ENCODE data around the gene SCYGR1.
"Not testable (repeated sequence)": the region's sequence is repeated elsewhere in the genome, so short reads cannot be mapped to it uniquely, and the experiment has no call there.

SCYGR1 gene

DNA sequence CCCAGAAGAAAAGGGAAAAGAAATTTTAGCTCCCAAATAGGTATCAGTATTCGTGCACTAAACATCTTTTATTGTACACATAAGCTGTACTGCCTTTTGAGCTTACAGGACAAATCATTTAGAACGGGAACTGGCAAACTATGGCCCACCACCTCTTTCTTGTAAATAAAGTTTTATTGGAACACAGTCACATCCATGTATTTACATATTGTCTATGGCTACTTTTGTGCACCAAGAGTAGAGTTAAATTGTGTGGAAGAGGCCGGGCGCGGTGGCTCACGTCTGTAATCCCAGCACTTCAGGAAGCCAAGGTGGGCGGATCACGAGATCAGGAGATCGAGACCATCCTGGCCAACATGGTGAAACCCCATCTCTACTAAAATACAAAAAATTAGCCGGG is 14.4 kb downstream of the SCYGR1 start:
- Histone ChIP-seq H3K27me3 (ENCODE audit: low read depth) (no peaks in the 10 kb centered on the region), H3K36me3 (replicated peaks) (no peaks in the 10 kb centered on the region), H3K4me1 (peaks cover 5% of the 10 kb centered on the region; the same call in 1 of the 2 replicates), H3K4me3 (no peak overlapping the region), H3K9me3 (no peaks in the 10 kb centered on the region)
- DNase-seq (ENCODE audit: low spot score in 2 of 2) = no peak
- in situ Hi-C loops (cut with MboI; ENCODE audit: low sequenced_read_pairs) = loop anchor here (25.0 kb wide), 1 partner anchor 236 kb away; no protein-coding TSS in a partner anchor

- Histone ChIP-seq H3K36me3 (replicated peaks) (no peaks in the 10 kb centered on the region), H3K4me1 (no peaks in the 10 kb centered on the region), H3K9me3 (no peaks in the 10 kb centered on the region), H3K27me3 (ENCODE audit: low read depth) (no peaks in the 10 kb centered on the region), H3K4me3 (no peak overlapping the region)
- in situ Hi-C loops (cut with MboI; ENCODE audit: low sequenced_read_pairs) = loop anchor here (25.0 kb wide), 1 partner anchor 234 kb away; no protein-coding TSS in a partner anchor
- DNase-seq (ENCODE audit: low spot score in 2 of 2) = no peak
These were observed 16.9 kb downstream of the SCYGR1 start for GRCh38 chr2:227370791-227371312.

DNA sequence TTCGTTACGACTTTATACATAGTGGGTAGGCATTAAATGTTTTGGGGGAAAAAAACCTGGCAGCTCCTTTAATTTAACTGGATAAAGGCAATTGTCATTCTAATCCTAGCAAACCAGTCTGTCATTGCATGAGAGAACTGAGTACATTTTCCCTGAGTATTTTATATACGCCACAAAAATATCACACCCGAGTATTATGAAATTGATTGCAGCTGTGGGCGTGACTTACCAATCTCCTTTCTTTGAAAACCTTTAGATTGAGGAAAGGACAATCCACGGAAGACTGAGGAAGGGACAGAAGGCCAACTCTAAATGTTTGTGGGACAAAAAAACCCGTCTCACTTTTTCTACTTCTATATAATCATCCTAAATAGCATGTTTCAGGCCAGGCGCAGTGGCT is 17.7 kb downstream of the SCYGR1 start:
- no peaks in the 10 kb centered on the region for H3K36me3 ChIP-seq (replicated peaks)
- H3K4me1 ChIP-seq = no peaks in the 10 kb centered on the region
- no peaks in the 10 kb centered on the region for H3K27me3 ChIP-seq (ENCODE audit: low read depth)
- H3K9me3 ChIP-seq = no peaks in the 10 kb centered on the region
- no peak for DNase-seq (ENCODE audit: low spot score in 2 of 2)
- H3K4me3 ChIP-seq = no peak overlapping the region
- in situ Hi-C loops (cut with MboI; ENCODE audit: low sequenced_read_pairs) = loop anchor here (25.0 kb wide), 1 partner anchor 233 kb away; no protein-coding TSS in a partner anchor

GRCh38 chr2:227368574-227368973 is 19.2 kb downstream of the SCYGR1 start:
- DNase-seq (ENCODE audit: low spot score in 2 of 2) = no peak
- no peaks in the 10 kb centered on the region for H3K36me3 ChIP-seq (replicated peaks)
- H3K9me3 ChIP-seq = no peaks in the 10 kb centered on the region
- no peaks in the 10 kb centered on the region for H3K4me1 ChIP-seq
- H3K4me3 ChIP-seq = no peak overlapping the region
- in situ Hi-C loops (cut with MboI; ENCODE audit: low sequenced_read_pairs) = loop anchor here (25.0 kb wide), 1 partner anchor 231 kb away; no protein-coding TSS in a partner anchor
- no peaks in the 10 kb centered on the region for H3K27me3 ChIP-seq (ENCODE audit: low read depth)

GRCh38 chr2:227367427-227367795 is 20.3 kb downstream of the SCYGR1 start:
- Histone ChIP-seq H3K36me3 (replicated peaks) (no peaks in the 10 kb centered on the region), H3K27me3 (ENCODE audit: low read depth) (no peaks in the 10 kb centered on the region), H3K4me1 (no peaks in the 10 kb centered on the region), H3K9me3 (no peaks in the 10 kb centered on the region), H3K4me3 (no peak overlapping the region)
- DNase-seq (ENCODE audit: low spot score in 2 of 2) = no peak
- in situ Hi-C loops (cut with MboI; ENCODE audit: low sequenced_read_pairs) = loop anchor here (25.0 kb wide), 1 partner anchor 230 kb away; no protein-coding TSS in a partner anchor

GRCh38 chr2:227366769-227367426 is 20.9 kb downstream of the SCYGR1 start:
- no peak for DNase-seq (ENCODE audit: low spot score in 2 of 2)
- H3K4me1 ChIP-seq = no peaks in the 10 kb centered on the region

GRCh38 chr2:227365833-227366232 is 21.9 kb downstream of the SCYGR1 start:
- H3K4me1 ChIP-seq = no peaks in the 10 kb centered on the region
- H3K36me3 ChIP-seq (replicated peaks) = peaks cover 4% of the 10 kb centered on the region; the same call in 1 of the 2 replicates
- no peak for DNase-seq (ENCODE audit: low spot score in 2 of 2)
- H3K4me3 ChIP-seq = no peak overlapping the region
- H3K9me3 ChIP-seq = no peaks in the 10 kb centered on the region
- in situ Hi-C loops (cut with MboI; ENCODE audit: low sequenced_read_pairs) = loop anchor here (25.0 kb wide), 1 partner anchor 229 kb away; no protein-coding TSS in a partner anchor
- no peaks in the 10 kb centered on the region for H3K27me3 ChIP-seq (ENCODE audit: low read depth)

More at GRCh38 chr2:227366769-227367426, 20.9 kb downstream of the SCYGR1 start:
- Histone ChIP-seq H3K9me3 (no peaks in the 10 kb centered on the region), H3K27me3 (ENCODE audit: low read depth) (no peaks in the 10 kb centered on the region), H3K4me3 (no peak overlapping the region), H3K36me3 (replicated peaks) (no peaks in the 10 kb centered on the region)
- in situ Hi-C loops (cut with MboI; ENCODE audit: low sequenced_read_pairs) = loop anchor here (25.0 kb wide), 1 partner anchor 230 kb away; no protein-coding TSS in a partner anchor

- H3K4me3 ChIP-seq; H3K9me3 ChIP-seq; H3K4me1 ChIP-seq; DNase-seq (ENCODE audit: low spot score in 2 of 2); H3K27me3 ChIP-seq (ENCODE audit: low read depth): not testable (repeated sequence)
- H3K36me3 ChIP-seq (replicated peaks) = peaks cover 13% of the 10 kb centered on the region
- in situ Hi-C loops (cut with MboI; ENCODE audit: low sequenced_read_pairs) = loop anchor here (25.0 kb wide), 1 partner anchor 227 kb away; no protein-coding TSS in a partner anchor
These were observed 23.0 kb downstream of the SCYGR1 start for GRCh38 chr2:227364585-227365263.

DNA sequence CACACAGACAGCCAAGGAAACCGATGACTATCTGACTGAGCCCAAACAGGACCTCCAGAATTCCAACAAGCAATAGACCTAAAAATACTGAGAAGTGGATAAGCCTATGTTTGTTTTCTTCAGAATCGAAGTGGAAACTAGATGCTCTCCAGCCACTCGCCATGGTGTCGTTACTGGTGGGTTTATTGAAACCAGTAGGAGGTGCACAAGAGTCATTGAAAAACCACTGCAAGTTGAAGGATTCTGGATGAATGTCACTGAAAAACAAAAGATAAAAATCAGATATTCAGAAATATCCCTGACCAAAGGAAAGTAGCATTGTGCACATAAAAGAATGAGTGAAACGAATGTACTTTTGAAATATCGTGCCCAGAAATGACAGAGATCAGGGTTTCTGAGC is 24.0 kb downstream of the SCYGR1 start:
- DNase-seq (ENCODE audit: low spot score in 2 of 2) = no peak
- H3K4me3 ChIP-seq = no peak overlapping the region
- in situ Hi-C loops (cut with MboI; ENCODE audit: low sequenced_read_pairs) = loop anchor here (25.0 kb wide), 1 partner anchor 226 kb away; no protein-coding TSS in a partner anchor

DNA sequence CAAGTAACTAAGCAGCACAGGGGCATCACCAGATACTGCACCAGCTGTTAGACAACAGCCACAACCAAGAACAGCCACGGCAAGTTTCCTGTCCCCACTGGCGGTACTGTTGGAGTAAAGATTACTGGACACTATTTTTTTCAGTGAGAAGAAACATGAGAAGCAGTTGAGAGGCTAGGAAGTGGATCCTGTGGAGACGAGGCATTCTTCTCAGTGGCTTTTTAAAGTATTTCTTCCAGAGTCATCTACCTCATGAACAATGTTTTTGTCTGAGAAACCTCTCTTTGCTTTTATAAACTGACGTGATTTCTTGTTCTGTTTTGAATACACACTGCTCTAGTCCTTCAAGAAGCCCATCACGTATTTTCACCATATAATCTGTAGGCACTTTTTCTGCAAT is 27.4 kb downstream of the SCYGR1 start:
- Histone ChIP-seq H3K27me3 (ENCODE audit: low read depth) (no peaks in the 10 kb centered on the region), H3K4me3 (no peak overlapping the region), H3K4me1 (no peaks in the 10 kb centered on the region), H3K9me3 (no peaks in the 10 kb centered on the region), H3K36me3 (replicated peaks) (peaks cover 52% of the 10 kb centered on the region)
- in situ Hi-C loops (cut with MboI; ENCODE audit: low sequenced_read_pairs) = loop anchor here (25.0 kb wide), 1 partner anchor 223 kb away; no protein-coding TSS in a partner anchor
- no peak for DNase-seq (ENCODE audit: low spot score in 2 of 2)

More for the DNA sequence above, 24.0 kb downstream of the SCYGR1 start:
- Histone ChIP-seq H3K4me1 (no peaks in the 10 kb centered on the region), H3K9me3 (no peaks in the 10 kb centered on the region), H3K27me3 (ENCODE audit: low read depth) (no peaks in the 10 kb centered on the region), H3K36me3 (replicated peaks) (peaks cover 23% of the 10 kb centered on the region)

GRCh38 chr2:227351639-227352038 is 36.1 kb downstream of the SCYGR1 start:
- no peak for DNase-seq (ENCODE audit: low spot score in 2 of 2)
- Histone ChIP-seq H3K27me3 (ENCODE audit: low read depth) (no peaks in the 10 kb centered on the region), H3K9me3 (no peaks in the 10 kb centered on the region), H3K4me3 (no peak overlapping the region), H3K4me1 (peaks cover 18% of the 10 kb centered on the region), H3K36me3 (replicated peaks) (peaks cover 54% of the 10 kb centered on the region)
- in situ Hi-C loops (cut with MboI; ENCODE audit: low sequenced_read_pairs) = loop anchor here (25.0 kb wide), 1 partner anchor 214 kb away; no protein-coding TSS in a partner anchor

GRCh38 chr2:227349989-227350612 is 37.6 kb downstream of the SCYGR1 start:
- Histone ChIP-seq H3K27me3 (ENCODE audit: low read depth) (no peaks in the 10 kb centered on the region), H3K36me3 (replicated peaks) (peaks cover 49% of the 10 kb centered on the region), H3K4me3 (no peak overlapping the region), H3K9me3 (no peaks in the 10 kb centered on the region), H3K4me1 (peaks cover 20% of the 10 kb centered on the region)
- in situ Hi-C loops (cut with MboI; ENCODE audit: low sequenced_read_pairs) = loop anchor here (25.0 kb wide), 1 partner anchor 213 kb away; no protein-coding TSS in a partner anchor
- no peak for DNase-seq (ENCODE audit: low spot score in 2 of 2)

DNA sequence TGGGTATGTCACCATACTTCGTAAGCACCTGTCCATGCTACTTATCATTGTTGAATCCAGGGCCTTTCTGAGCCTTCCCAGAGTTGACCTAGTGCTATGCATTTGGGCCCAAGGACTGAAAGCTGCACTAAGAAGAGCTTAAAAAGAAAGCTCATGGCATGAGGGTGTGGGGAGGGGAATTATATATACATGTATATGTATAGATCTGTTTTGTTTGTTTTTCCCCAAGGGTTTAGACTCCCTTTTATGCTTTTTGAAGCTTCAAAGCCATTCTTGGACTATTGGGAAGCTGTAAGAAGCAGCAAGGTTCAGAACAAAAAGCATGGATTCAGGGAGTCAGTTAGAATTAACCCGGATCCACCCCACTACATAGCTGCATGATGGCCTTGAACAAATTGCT is 39.4 kb downstream of the SCYGR1 start:
- DNase-seq (ENCODE audit: low spot score in 2 of 2) = peak; percentile 30 to 57
- in situ Hi-C loops (cut with MboI; ENCODE audit: low sequenced_read_pairs) = no loop called here
- Histone ChIP-seq H3K4me1 (peaks cover 20% of the 10 kb centered on the region), H3K27me3 (ENCODE audit: low read depth) (no peaks in the 10 kb centered on the region), H3K9me3 (no peaks in the 10 kb centered on the region), H3K4me3 (no peak overlapping the region), H3K36me3 (replicated peaks) (peaks cover 53% of the 10 kb centered on the region)
